ENCODE measurements around the gene MYOM1.
A peak's percentile ranks its signal among the peaks of the same experiment; 100 is the strongest.

MYOM1 gene

DNA sequence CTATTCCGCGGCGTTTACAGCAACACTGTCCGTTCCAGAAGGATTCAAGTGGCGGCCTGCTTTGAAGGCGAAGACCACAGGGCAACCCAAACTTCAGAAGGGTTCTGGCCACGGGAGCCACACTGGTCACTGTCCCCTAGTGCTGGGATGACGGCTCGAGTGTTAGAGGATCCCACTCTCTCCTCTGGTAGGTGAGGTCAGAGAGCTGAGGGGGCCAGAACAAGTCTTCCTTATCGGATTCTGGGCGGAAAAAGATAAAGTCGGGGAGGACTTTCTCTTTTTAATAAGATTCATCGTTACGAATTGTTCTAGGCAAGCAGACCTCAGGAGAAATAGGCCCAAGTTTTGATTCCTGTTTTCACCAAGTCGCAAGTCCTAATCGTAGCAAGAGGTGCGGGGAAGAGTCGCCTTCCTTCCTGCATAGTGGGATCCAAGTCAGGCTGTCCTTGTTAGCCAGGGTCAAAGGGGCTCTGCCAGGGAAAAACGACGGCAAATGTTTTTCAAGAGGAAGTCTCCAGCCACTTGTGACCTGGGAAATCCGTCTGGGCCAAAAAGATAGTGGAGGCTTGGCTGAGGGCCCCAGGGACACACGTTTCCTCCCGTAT is 27.0 kb upstream of the MYOM1 start:
- ATAC-seq (replicated peaks; ENCODE audit: extremely low read depth, poor library complexity, severe bottlenecking) (peak; percentile 6), DNase-seq (ENCODE audit: low spot score in 2 of 2) (no peak)
- H3K4me3 Mint-ChIP-seq = peak overlapping the region; percentile 87
- H3K27me3 Mint-ChIP-seq = no peaks in the 10 kb centered on the region
- H3K9me3 Mint-ChIP-seq = no peaks in the 10 kb centered on the region
- peaks cover 46% of the 10 kb centered on the region for H3K4me1 Mint-ChIP-seq
- H3K36me3 Mint-ChIP-seq (ENCODE audit: insufficient read depth) = peaks cover 37% of the 10 kb centered on the region
- peak overlapping the region; percentile 67 for H3K27ac Mint-ChIP-seq (ENCODE audit: low read depth)

DNA sequence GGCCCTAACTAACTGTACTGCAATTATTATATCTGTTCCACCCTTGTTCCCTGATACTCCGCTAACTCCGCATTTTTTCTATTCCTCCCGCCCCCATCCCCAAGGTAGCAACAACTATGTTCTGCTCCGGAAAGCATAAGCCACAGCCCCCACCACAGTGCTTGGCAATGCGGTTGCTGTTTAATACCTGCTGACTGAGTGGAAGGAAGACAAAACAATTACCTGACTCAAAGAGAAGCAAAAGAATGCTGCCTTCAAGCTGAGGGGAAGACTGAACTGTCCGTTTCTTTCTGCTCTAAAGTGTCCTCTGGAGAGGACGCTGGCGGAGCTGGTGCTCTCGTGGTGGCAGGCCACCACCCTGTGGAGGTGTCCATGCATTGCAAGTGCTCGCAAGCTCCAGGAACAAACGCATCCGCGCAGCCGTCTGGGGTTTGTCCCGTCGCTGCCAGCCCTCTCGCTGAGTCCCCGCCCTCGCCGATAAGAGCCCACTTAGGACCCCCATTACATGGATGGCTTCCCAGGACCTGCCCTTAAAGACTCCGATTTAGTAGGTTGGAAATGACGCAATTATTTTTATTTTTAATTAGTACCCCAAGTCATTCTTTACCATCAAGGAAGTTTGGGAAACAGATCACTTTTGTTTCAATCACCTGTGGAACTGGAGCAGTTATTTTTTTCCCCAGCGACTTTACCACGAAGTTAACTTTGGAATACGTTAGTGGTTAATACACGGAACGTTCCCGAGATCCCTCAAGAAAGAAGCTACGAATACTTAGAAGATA is 26.3 kb upstream of the MYOM1 start:
- peak; percentile 52 for ATAC-seq (replicated peaks; ENCODE audit: extremely low read depth, poor library complexity, severe bottlenecking)

DNA sequence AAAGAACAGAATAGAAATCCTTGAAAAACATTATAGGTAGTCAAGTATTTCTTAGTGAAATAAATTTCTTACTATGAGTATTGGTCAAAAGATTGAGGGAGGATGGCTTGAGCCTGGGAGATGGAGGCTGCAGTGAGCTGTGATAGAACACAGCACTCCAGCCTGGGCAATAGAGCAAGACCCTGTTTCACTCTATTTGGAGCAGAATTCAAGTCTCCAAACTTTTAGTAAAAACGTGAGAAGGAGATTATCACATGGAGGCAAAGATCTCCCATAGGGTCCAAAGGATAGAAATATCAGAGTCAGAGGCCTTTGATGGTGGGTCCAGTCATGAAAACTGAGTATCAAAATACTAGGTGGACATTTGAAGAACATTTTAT is 25.4 kb upstream of the MYOM1 start:
- Mint-ChIP-seq H3K9me3 (no peaks in the 10 kb centered on the region), H3K27ac (ENCODE audit: low read depth) (peak overlapping the region; percentile 67), H3K27me3 (no peaks in the 10 kb centered on the region), H3K4me1 (peaks cover 32% of the 10 kb centered on the region), H3K4me3 (peak overlapping the region; percentile 87), H3K36me3 (ENCODE audit: insufficient read depth) (peaks cover 32% of the 10 kb centered on the region)
- ATAC-seq (replicated peaks; ENCODE audit: extremely low read depth, poor library complexity, severe bottlenecking) = no peak
- DNase-seq (ENCODE audit: low spot score in 2 of 2) = no peak

More for the DNA sequence above, 26.3 kb upstream of the MYOM1 start:
- Mint-ChIP-seq H3K27ac (ENCODE audit: low read depth) (peak overlapping the region; percentile 67), H3K4me3 (peak overlapping the region; percentile 87), H3K27me3 (no peaks in the 10 kb centered on the region), H3K4me1 (peaks cover 39% of the 10 kb centered on the region), H3K9me3 (no peaks in the 10 kb centered on the region), H3K36me3 (ENCODE audit: insufficient read depth) (peaks cover 37% of the 10 kb centered on the region)
- peak; percentile 54 to 60 for DNase-seq (ENCODE audit: low spot score in 2 of 2)

DNA sequence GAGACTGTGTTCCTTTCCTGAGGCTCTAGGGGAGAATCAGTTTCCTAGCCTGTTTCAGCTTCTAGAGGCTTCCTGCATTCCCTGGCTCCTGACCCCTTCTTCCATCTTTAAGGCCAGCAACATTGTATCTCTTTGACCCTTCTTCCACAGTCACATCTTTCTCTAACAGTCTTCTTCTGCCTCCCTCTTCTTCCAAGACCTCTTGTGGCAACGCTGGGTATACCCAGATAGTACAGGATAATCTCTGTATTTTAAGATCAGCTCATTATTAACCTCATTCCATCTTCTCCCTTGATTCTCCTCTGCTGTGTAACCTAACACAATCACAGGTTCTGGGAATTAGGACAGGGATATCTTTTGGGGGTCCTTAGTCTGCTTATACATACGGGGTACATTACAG is 19.0 kb upstream of the MYOM1 start:
- H3K4me3 Mint-ChIP-seq = no peak overlapping the region
- no peaks in the 10 kb centered on the region for H3K9me3 Mint-ChIP-seq
- peak overlapping the region; percentile 6 for H3K27ac Mint-ChIP-seq (ENCODE audit: low read depth)
- ATAC-seq (replicated peaks; ENCODE audit: extremely low read depth, poor library complexity, severe bottlenecking) (no peak), DNase-seq (ENCODE audit: low spot score in 2 of 2) (no peak)
- no peaks in the 10 kb centered on the region for H3K4me1 Mint-ChIP-seq
- no peaks in the 10 kb centered on the region for H3K36me3 Mint-ChIP-seq (ENCODE audit: insufficient read depth)
- H3K27me3 Mint-ChIP-seq = no peaks in the 10 kb centered on the region

GRCh38 chr18:3236470-3236869 is 16.7 kb upstream of the MYOM1 start:
- no peaks in the 10 kb centered on the region for H3K4me1 Mint-ChIP-seq
- no peak overlapping the region for H3K4me3 Mint-ChIP-seq
- DNase-seq (ENCODE audit: low spot score in 2 of 2) = no peak
- H3K36me3 Mint-ChIP-seq (ENCODE audit: insufficient read depth) = no peaks in the 10 kb centered on the region
- H3K9me3 Mint-ChIP-seq = no peaks in the 10 kb centered on the region
- no peaks in the 10 kb centered on the region for H3K27me3 Mint-ChIP-seq
- H3K27ac Mint-ChIP-seq (ENCODE audit: low read depth) = no peak overlapping the region
- ATAC-seq (replicated peaks; ENCODE audit: extremely low read depth, poor library complexity, severe bottlenecking) = no peak

- Mint-ChIP-seq H3K27ac (ENCODE audit: low read depth) (no peak overlapping the region), H3K4me3 (no peak overlapping the region), H3K9me3 (no peaks in the 10 kb centered on the region), H3K36me3 (ENCODE audit: insufficient read depth) (no peaks in the 10 kb centered on the region), H3K27me3 (no peaks in the 10 kb centered on the region), H3K4me1 (no peaks in the 10 kb centered on the region)
- DNase-seq (ENCODE audit: low spot score in 2 of 2) (no peak), ATAC-seq (replicated peaks; ENCODE audit: extremely low read depth, poor library complexity, severe bottlenecking) (no peak)
Measured at GRCh38 chr18:3235846-3236245, 16.1 kb upstream of the MYOM1 start.

- no peak overlapping the region for H3K4me3 Mint-ChIP-seq
- H3K27me3 Mint-ChIP-seq = no peaks in the 10 kb centered on the region
- no peaks in the 10 kb centered on the region for H3K36me3 Mint-ChIP-seq (ENCODE audit: insufficient read depth)
- H3K4me1 Mint-ChIP-seq = no peaks in the 10 kb centered on the region
- DNase-seq (ENCODE audit: low spot score in 2 of 2) (no peak), ATAC-seq (replicated peaks; ENCODE audit: extremely low read depth, poor library complexity, severe bottlenecking) (no peak)
- no peaks in the 10 kb centered on the region for H3K9me3 Mint-ChIP-seq
- H3K27ac Mint-ChIP-seq (ENCODE audit: low read depth) = no peak overlapping the region
Measured at GRCh38 chr18:3234457-3234856, 14.7 kb upstream of the MYOM1 start.

GRCh38 chr18:3233433-3234168 is 13.8 kb upstream of the MYOM1 start:
- Mint-ChIP-seq H3K4me1 (no peaks in the 10 kb centered on the region), H3K27me3 (no peaks in the 10 kb centered on the region), H3K4me3 (no peak overlapping the region), H3K36me3 (ENCODE audit: insufficient read depth) (no peaks in the 10 kb centered on the region), H3K27ac (ENCODE audit: low read depth) (no peak overlapping the region), H3K9me3 (no peaks in the 10 kb centered on the region)
- DNase-seq (ENCODE audit: low spot score in 2 of 2) (no peak), ATAC-seq (replicated peaks; ENCODE audit: extremely low read depth, poor library complexity, severe bottlenecking) (no peak)

GRCh38 chr18:3233004-3233403 is 13.2 kb upstream of the MYOM1 start:
- H3K27me3 Mint-ChIP-seq = no peaks in the 10 kb centered on the region
- no peak for ATAC-seq (replicated peaks; ENCODE audit: extremely low read depth, poor library complexity, severe bottlenecking)

GRCh38 chr18:3230401-3231334 is 10.9 kb upstream of the MYOM1 start:
- Mint-ChIP-seq H3K36me3 (ENCODE audit: insufficient read depth) (no peaks in the 10 kb centered on the region), H3K4me1 (no peaks in the 10 kb centered on the region), H3K4me3 (no peak overlapping the region), H3K9me3 (no peaks in the 10 kb centered on the region), H3K27ac (ENCODE audit: low read depth) (no peak overlapping the region), H3K27me3 (no peaks in the 10 kb centered on the region)
- no peak for DNase-seq (ENCODE audit: low spot score in 2 of 2)
- no peak for ATAC-seq (replicated peaks; ENCODE audit: extremely low read depth, poor library complexity, severe bottlenecking)

More at GRCh38 chr18:3233004-3233403, 13.2 kb upstream of the MYOM1 start:
- Mint-ChIP-seq H3K27ac (ENCODE audit: low read depth) (no peak overlapping the region), H3K4me1 (no peaks in the 10 kb centered on the region), H3K9me3 (no peaks in the 10 kb centered on the region), H3K4me3 (no peak overlapping the region), H3K36me3 (ENCODE audit: insufficient read depth) (no peaks in the 10 kb centered on the region)
- no peak for DNase-seq (ENCODE audit: low spot score in 2 of 2)

DNA sequence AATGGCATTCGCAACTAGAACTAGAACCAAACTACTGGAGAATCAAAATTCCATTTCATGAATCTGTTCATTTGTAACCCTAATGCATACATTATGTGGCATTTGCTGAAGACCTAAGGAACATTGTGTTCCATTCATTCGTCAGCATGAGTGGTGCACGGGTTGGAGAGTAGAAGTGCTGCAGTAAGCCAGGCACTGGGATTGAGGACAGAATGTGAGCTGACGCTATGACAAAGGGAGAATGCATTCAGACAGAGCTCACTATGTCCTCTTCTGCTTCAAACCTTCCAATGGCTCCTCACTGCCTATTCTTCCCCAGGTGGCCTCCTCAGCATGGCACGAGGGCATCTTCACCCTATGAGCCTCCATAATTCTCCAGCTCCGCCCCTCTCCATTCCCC is 6.3 kb upstream of the MYOM1 start:
- no peak for ATAC-seq (replicated peaks; ENCODE audit: extremely low read depth, poor library complexity, severe bottlenecking)
- no peak for DNase-seq (ENCODE audit: low spot score in 2 of 2)
- Mint-ChIP-seq H3K36me3 (ENCODE audit: insufficient read depth) (no peaks in the 10 kb centered on the region), H3K9me3 (no peaks in the 10 kb centered on the region), H3K4me1 (no peaks in the 10 kb centered on the region), H3K4me3 (no peak overlapping the region), H3K27me3 (no peaks in the 10 kb centered on the region), H3K27ac (ENCODE audit: low read depth) (no peak overlapping the region)

DNA sequence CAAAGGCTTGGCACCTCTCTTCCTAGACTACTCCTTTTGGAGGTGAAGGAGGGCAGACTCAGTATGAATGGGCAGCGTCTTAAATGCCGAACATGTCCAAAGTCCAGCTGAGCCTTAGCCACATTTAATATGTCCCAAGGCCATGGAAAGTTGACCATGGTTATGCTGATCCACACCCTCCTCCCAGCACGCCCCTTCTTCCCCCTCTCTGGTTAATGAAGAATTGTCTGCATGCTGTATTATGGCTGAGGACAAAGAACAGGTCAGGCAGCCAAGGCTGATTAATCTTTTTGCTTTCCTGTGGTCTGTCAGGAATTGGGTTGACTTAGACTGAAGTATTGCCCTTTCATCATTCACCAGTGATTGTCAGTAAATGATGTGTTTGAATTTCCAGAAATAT is 5.8 kb upstream of the MYOM1 start:
- DNase-seq (ENCODE audit: low spot score in 2 of 2) (no peak), ATAC-seq (replicated peaks; ENCODE audit: extremely low read depth, poor library complexity, severe bottlenecking) (no peak)
- Mint-ChIP-seq H3K27me3 (no peaks in the 10 kb centered on the region), H3K9me3 (no peaks in the 10 kb centered on the region), H3K4me3 (no peak overlapping the region), H3K27ac (ENCODE audit: low read depth) (no peak overlapping the region), H3K4me1 (no peaks in the 10 kb centered on the region), H3K36me3 (ENCODE audit: insufficient read depth) (no peaks in the 10 kb centered on the region)
